ENCODE measurements around the gene B3GALT5.

DNA sequence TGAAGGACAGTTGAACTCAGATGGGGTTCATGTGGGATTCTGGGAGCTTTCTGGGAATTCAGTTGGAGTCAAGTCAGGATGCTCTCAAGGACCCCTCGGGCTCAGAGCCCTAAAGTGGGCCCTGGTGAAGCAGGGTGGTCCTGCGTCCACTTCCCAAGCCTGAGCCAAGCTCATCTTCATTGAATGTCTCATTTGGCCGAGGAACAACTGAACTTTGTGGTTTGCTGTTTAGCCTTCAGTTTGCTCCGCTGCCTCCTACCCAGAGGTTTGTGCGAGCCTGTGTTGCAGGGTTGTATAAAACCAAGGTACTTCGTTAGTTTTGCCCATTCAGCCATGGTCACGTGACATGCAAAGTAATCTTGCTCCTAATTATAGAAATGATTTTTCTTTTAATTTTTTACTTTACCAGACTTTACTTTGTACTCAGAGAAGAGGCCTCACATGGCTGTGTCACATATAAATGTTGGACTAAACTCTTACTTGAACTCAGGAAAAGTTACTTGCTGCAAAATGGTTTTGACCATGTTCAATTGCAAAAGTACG, 49.7 kb downstream of the B3GALT5 start:
- TF ChIP-seq, protein P1, sequence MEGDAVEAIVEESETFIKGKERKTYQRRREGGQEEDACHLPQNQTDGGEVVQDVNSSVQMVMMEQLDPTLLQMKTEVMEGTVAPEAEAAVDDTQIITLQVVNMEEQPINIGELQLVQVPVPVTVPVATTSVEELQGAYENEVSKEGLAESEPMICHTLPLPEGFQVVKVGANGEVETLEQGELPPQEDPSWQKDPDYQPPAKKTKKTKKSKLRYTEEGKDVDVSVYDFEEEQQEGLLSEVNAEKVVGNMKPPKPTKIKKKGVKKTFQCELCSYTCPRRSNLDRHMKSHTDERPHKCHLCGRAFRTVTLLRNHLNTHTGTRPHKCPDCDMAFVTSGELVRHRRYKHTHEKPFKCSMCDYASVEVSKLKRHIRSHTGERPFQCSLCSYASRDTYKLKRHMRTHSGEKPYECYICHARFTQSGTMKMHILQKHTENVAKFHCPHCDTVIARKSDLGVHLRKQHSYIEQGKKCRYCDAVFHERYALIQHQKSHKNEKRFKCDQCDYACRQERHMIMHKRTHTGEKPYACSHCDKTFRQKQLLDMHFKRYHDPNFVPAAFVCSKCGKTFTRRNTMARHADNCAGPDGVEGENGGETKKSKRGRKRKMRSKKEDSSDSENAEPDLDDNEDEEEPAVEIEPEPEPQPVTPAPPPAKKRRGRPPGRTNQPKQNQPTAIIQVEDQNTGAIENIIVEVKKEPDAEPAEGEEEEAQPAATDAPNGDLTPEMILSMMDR (IDR thresholded peaks at IDR 0.05) = no peak
- no peak for TF ChIP-seq EZH2 (IDR thresholded peaks at IDR 0.05; ENCODE audit: borderline replicate concordance, insufficient read depth, low read depth, low read length, poor library complexity, severe bottlenecking)

Data from B cell (primary cell).